GM12801 (cell line): Measurements from ENCODE around the gene RANGAP1.

ENCODE experiments used
- CTCF ChIP-seq: IDR thresholded peaks from one replicate; pipeline ENCODE4 v1.5.1; 2011; ENCODE audit warnings: control low read depth; ENCODE audit not compliant: insufficient read length; ENCODE audit errors: extremely low read depth

Gene RANGAP1

GRCh38 chr22:41280854-41281253 lies 5.1 kb downstream of the RANGAP1 start:
- TF ChIP-seq CTCF = no peak

GRCh38 chr22:41280065-41280464 lies 5.9 kb downstream of the RANGAP1 start:
- TF ChIP-seq CTCF = no peak

- no peak for TF ChIP-seq CTCF
Measured at GRCh38 chr22:41274856-41275255, 11.1 kb downstream of the RANGAP1 start.

GRCh38 chr22:41273128-41273527 lies 12.9 kb downstream of the RANGAP1 start:
- TF ChIP-seq CTCF = no peak

GRCh38 chr22:41271787-41272186 lies 14.2 kb downstream of the RANGAP1 start:
- no peak for TF ChIP-seq CTCF

GRCh38 chr22:41267958-41268357 lies 18.0 kb downstream of the RANGAP1 start:
- TF ChIP-seq CTCF = no peak

GRCh38 chr22:41264408-41264941 lies 21.5 kb downstream of the RANGAP1 start:
- no peak for TF ChIP-seq CTCF

GRCh38 chr22:41263704-41264103 lies 22.3 kb downstream of the RANGAP1 start:
- TF ChIP-seq CTCF = no peak
